SK-N-SH treated with all-trans-retinoic acid at 6 μM for 48 hours (cell line): ENCODE data around the gene CPNE5.

Source experiments
- ATAC-seq: fragments of 200-7000 bp; cut with Tn5 transposase; 3 replicates; pipeline ENCODE4 v1.9.1; 2020; ENCODE audit warnings: mild to moderate bottlenecking, moderate library complexity
- ARNTL ChIP-seq: fragments of 450-650 bp; formaldehyde crosslinking; IDR thresholded peaks from 2 replicates; pipeline ENCODE4 v1.5.0; 2020; ENCODE audit warnings: low read depth, mild to moderate bottlenecking, moderate library complexity, borderline replicate concordance
- BACH2 ChIP-seq: fragments of 250-450 bp; sonication (Bioruptor Pico); IDR thresholded peaks from 2 replicates; pipeline ENCODE4 v1.9.0; 2021; ENCODE audit warnings: mild to moderate bottlenecking, borderline replicate concordance
- CSDC2 ChIP-seq: fragments of 250-450 bp; sonication (Bioruptor Pico); IDR thresholded peaks from 2 replicates; pipeline ENCODE4 v1.5.0; 2020; ENCODE audit warnings: mild to moderate bottlenecking, moderate library complexity
- ESRRG ChIP-seq: fragments of 250-450 bp; sonication (Bioruptor Pico); IDR thresholded peaks from 2 replicates; pipeline ENCODE4 v1.6.1; 2021; ENCODE audit warnings: mild to moderate bottlenecking
- GLIS3 ChIP-seq: fragments of 250-450 bp; sonication (Bioruptor Pico); IDR thresholded peaks from 2 replicates; pipeline ENCODE4 v1.5.0; 2020; ENCODE audit warnings: mild to moderate bottlenecking, moderate library complexity
- ISL1 ChIP-seq: fragments of 250-450 bp; sonication (Bioruptor Pico); IDR thresholded peaks from 2 replicates; pipeline ENCODE4 v2.1.2; 2022; ENCODE audit warnings: mild to moderate bottlenecking, moderate library complexity
- OSR1 ChIP-seq: fragments of 250-450 bp; sonication (Bioruptor Pico); IDR thresholded peaks from 2 replicates; pipeline ENCODE4 v1.8.0; 2022; ENCODE audit warnings: moderate library complexity, mild to moderate bottlenecking, inconsistent platforms
- PPARA ChIP-seq: fragments of 250-450 bp; sonication (Bioruptor Pico); IDR thresholded peaks from 2 replicates; pipeline ENCODE4 v1.5.0; 2020; ENCODE audit warnings: mild to moderate bottlenecking, borderline replicate concordance
- SNAI2 ChIP-seq: fragments of 250-450 bp; sonication (Bioruptor Pico); IDR thresholded peaks from 2 replicates; pipeline ENCODE4 v1.5.0; 2020; ENCODE audit warnings: mild to moderate bottlenecking, moderate library complexity
- TCF4 ChIP-seq: fragments of 250-450 bp; sonication (Bioruptor Pico); IDR thresholded peaks from 2 replicates; pipeline ENCODE4 v1.8.0; 2021; ENCODE audit warnings: mild to moderate bottlenecking, moderate library complexity, borderline replicate concordance
- TOX ChIP-seq: fragments of 250-450 bp; sonication (Bioruptor Pico); IDR thresholded peaks from 2 replicates; pipeline ENCODE4 v1.8.0; 2021; ENCODE audit warnings: mild to moderate bottlenecking, moderate library complexity, borderline replicate concordance
- TSHZ2 ChIP-seq: fragments of 250-450 bp; sonication (Bioruptor Pico); IDR thresholded peaks from 2 replicates; pipeline ENCODE4 v1.5.0; 2020; ENCODE audit warnings: mild to moderate bottlenecking, moderate library complexity
- ZC3H10 ChIP-seq: fragments of 250-450 bp; sonication (Bioruptor Pico); IDR thresholded peaks from 2 replicates; pipeline ENCODE4 v1.5.1; 2021; ENCODE audit warnings: mild to moderate bottlenecking, moderate library complexity
- ZFP3 ChIP-seq: fragments of 250-450 bp; sonication (Bioruptor Pico); IDR thresholded peaks from 2 replicates; pipeline ENCODE4 v1.5.0; 2020; ENCODE audit warnings: mild to moderate bottlenecking, moderate library complexity
- ZNF565 ChIP-seq: fragments of 450-650 bp; formaldehyde crosslinking; conservative IDR thresholded peaks from 2 replicates; pipeline ENCODE4 v1.5.0; 2020; ENCODE audit warnings: low read depth, mild to moderate bottlenecking, moderate library complexity
- ZNF70 ChIP-seq: fragments of 450-650 bp; formaldehyde crosslinking; IDR thresholded peaks from 2 replicates; pipeline ENCODE4 v1.5.0; 2020; ENCODE audit warnings: mild to moderate bottlenecking, moderate library complexity
- ZNF8 ChIP-seq: fragments of 450-650 bp; formaldehyde crosslinking; IDR thresholded peaks from 2 replicates; pipeline ENCODE4 v1.5.0; 2020; ENCODE audit warnings: mild to moderate bottlenecking, moderate library complexity
- TF ChIP-seq, protein P1 (sequence below): fragments of 250-450 bp; sonication (Bioruptor Pico); IDR thresholded peaks from 2 replicates; pipeline ENCODE4 v1.8.0; 2020; ENCODE audit warnings: mild to moderate bottlenecking, moderate library complexity, borderline replicate concordance

The CPNE5 gene

DNA sequence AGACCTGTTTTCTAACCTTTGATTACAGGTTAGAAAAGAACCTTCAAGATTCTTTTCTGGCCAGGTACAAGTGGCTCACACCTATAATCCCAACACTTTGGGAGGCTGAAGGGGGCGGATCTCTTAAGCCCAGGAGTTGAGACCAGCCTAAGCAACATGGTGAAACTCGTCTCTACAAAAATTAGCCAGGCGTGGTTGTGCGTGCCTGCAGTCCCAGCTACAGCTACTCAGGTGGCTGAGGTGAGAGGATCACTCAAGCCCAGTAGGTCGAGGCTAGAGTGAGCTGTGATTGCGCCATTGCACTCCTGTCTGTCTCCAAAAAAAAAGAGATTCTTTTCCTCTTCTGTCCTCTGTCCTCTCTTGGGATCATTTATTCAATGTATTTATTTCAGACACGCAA, 20.9 kb upstream of the CPNE5 start:
- no peak for ATAC-seq
- TF ChIP-seq TOX (CRISPR knock-in tag) = no peak
- no peak for TF ChIP-seq TSHZ2 (CRISPR knock-in tag)
- no peak for TF ChIP-seq ZNF70 (CRISPR knock-in tag)
- no peak for TF ChIP-seq GLIS3 (CRISPR knock-in tag)

- peak; percentile 94 for ATAC-seq
- TF ChIP-seq TSHZ2 (CRISPR knock-in tag) = no peak
- TF ChIP-seq SNAI2 (CRISPR knock-in tag) = no peak
- TF ChIP-seq TOX (CRISPR knock-in tag) = no peak
- no peak for TF ChIP-seq CSDC2 (CRISPR knock-in tag)
- TF ChIP-seq, protein P1, sequence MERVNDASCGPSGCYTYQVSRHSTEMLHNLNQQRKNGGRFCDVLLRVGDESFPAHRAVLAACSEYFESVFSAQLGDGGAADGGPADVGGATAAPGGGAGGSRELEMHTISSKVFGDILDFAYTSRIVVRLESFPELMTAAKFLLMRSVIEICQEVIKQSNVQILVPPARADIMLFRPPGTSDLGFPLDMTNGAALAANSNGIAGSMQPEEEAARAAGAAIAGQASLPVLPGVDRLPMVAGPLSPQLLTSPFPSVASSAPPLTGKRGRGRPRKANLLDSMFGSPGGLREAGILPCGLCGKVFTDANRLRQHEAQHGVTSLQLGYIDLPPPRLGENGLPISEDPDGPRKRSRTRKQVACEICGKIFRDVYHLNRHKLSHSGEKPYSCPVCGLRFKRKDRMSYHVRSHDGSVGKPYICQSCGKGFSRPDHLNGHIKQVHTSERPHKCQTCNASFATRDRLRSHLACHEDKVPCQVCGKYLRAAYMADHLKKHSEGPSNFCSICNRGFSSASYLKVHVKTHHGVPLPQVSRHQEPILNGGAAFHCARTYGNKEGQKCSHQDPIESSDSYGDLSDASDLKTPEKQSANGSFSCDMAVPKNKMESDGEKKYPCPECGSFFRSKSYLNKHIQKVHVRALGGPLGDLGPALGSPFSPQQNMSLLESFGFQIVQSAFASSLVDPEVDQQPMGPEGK (CRISPR knock-in tag) = no peak
- TF ChIP-seq GLIS3 (CRISPR knock-in tag) = no peak
- no peak for TF ChIP-seq TCF4
- no peak for TF ChIP-seq ISL1 (CRISPR knock-in tag)
These were observed 19.2 kb upstream of the CPNE5 start for GRCh38 chr6:36858407-36858981.

DNA sequence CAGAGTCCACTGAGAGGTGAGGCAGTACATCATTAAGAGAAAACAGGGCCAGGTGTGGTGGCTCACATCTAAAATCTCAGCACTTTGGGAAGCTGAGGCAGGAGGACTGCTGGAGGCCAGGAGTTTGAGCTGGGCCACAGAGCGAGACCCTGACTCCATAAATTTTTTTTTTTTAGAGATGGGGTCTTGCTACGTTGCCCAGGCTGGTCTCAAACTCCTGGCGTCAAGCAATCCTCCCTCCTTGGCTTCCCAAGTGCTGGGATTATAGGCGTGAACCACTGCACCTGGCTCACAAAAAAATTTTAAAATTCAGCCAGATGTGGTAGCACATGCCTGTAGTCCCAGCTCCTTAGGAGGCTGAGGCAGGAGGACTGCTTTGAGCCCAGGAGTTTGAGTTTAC, 18.1 kb upstream of the CPNE5 start:
- TF ChIP-seq ISL1 (CRISPR knock-in tag) = no peak
- no peak for TF ChIP-seq ZNF70 (CRISPR knock-in tag)
- TF ChIP-seq SNAI2 (CRISPR knock-in tag) = no peak
- no peak for TF ChIP-seq TCF4
- no peak for TF ChIP-seq ZNF565
- TF ChIP-seq GLIS3 (CRISPR knock-in tag) = no peak
- TF ChIP-seq OSR1 (CRISPR knock-in tag) = no peak
- no peak for TF ChIP-seq BACH2 (CRISPR knock-in tag)
- no peak for TF ChIP-seq ZNF8 (CRISPR knock-in tag)
- TF ChIP-seq ZFP3 (CRISPR knock-in tag) = no peak
- no peak for TF ChIP-seq TSHZ2 (CRISPR knock-in tag)
- TF ChIP-seq ARNTL (CRISPR knock-in tag) = no peak
- no peak for TF ChIP-seq TOX (CRISPR knock-in tag)
- no peak for TF ChIP-seq ZC3H10 (CRISPR knock-in tag)
- TF ChIP-seq ESRRG (CRISPR knock-in tag) = no peak
- TF ChIP-seq PPARA (CRISPR knock-in tag) = no peak
- ATAC-seq = no peak
